ENCODE measurements around the gene SYT17. TPM values are rescaled to one million over a fixed set of nuclear protein-coding genes. Genes with fewer than 3 reads are reported as not detected.

Gene SYT17
- total RNA-seq, 5 donors from 2014 or later (not counting 1 experiment from before 2014, with no cell fraction given) = 0.23 to 1.4 (median 0.38) TPM; not detected in 2

GRCh38 chr16:19288872-19289799, 121.1 kb downstream of the SYT17 start:
- Mint-ChIP-seq H3K27me3 (peaks cover 12 to 13% of the 10 kb centered on the region in 2 donors), H3K4me3 (no peak overlapping the region)
- 71% methylated on average over 3 of the region's 7 CpGs for WGBS (ENCODE audit: insufficient coverage)

GRCh38 chr16:19289811-19290485, 121.9 kb downstream of the SYT17 start:
- Mint-ChIP-seq H3K27ac (no peak overlapping the region), H3K36me3 (no peaks in the 10 kb centered on the region), H3K4me3 (no peak overlapping the region), H3K9me3 (no peaks in the 10 kb centered on the region), H3K4me1 (peaks cover 0 to 8% (median 4%) of the 10 kb centered on the region in 3 donors), H3K27me3 (peaks cover 12 to 13% of the 10 kb centered on the region in 2 donors)
- no peaks in the 10 kb centered on the region for H3K9me3 ChIP-seq
- CTCF ChIA-PET = no interaction called here
- ATAC-seq (replicated peaks in 1 of 4) (no peak), DNase-seq (no peak)
- H3K4me1 ChIP-seq (ENCODE audit: control insufficient read depth in 1 of 2, extremely low read depth in 1 of 2, insufficient read depth in 2 of 2, low read length in 2 of 2) = no peaks in the 10 kb centered on the region
- no peak overlapping the region for H3K4me3 ChIP-seq (ENCODE audit: control insufficient read depth in 1 of 2, extremely low read depth in 1 of 2, low read length in 1 of 2)
- POLR2A ChIA-PET = no interaction called here
- H3K27me3 ChIP-seq (replicated peaks in 1 of 2; ENCODE audit: control insufficient read depth in 2 of 2, extremely low read depth in 1 of 2, insufficient read depth in 2 of 2, low read length in 1 of 2) = peaks cover 0 to 11% of the 10 kb centered on the region in 2 experiments
- no peak overlapping the region for H3K27ac ChIP-seq (ENCODE audit: low read length)
- no peaks in the 10 kb centered on the region for H3K36me3 ChIP-seq (ENCODE audit: control insufficient read depth in 2 of 2, extremely low read depth in 1 of 2, insufficient read depth in 1 of 2, low read length in 1 of 2)
- WGBS (ENCODE audit: insufficient coverage) = 66% methylated on average over 5 of the region's 7 CpGs

More at GRCh38 chr16:19288872-19289799, 121.1 kb downstream of the SYT17 start:
- Histone ChIP-seq H3K4me1 (ENCODE audit: control insufficient read depth in 1 of 2, extremely low read depth in 1 of 2, insufficient read depth in 2 of 2, low read length in 2 of 2) (no peaks in the 10 kb centered on the region), H3K27me3 (replicated peaks in 1 of 2; ENCODE audit: control insufficient read depth in 2 of 2, extremely low read depth in 1 of 2, insufficient read depth in 2 of 2, low read length in 1 of 2) (peaks cover 0 to 11% of the 10 kb centered on the region in 2 experiments), H3K9me3 (no peaks in the 10 kb centered on the region), H3K4me3 (ENCODE audit: control insufficient read depth in 1 of 2, extremely low read depth in 1 of 2, low read length in 1 of 2) (no peak overlapping the region), H3K27ac (ENCODE audit: low read length) (no peak overlapping the region), H3K36me3 (ENCODE audit: control insufficient read depth in 2 of 2, extremely low read depth in 1 of 2, insufficient read depth in 1 of 2, low read length in 1 of 2) (no peaks in the 10 kb centered on the region)
- peaks cover 0 to 1% (median under 1%) of the 10 kb centered on the region in 3 donors for H3K4me1 Mint-ChIP-seq
- no peaks in the 10 kb centered on the region for H3K36me3 Mint-ChIP-seq
- H3K27ac Mint-ChIP-seq = no peak overlapping the region
- no peaks in the 10 kb centered on the region for H3K9me3 Mint-ChIP-seq
- DNase-seq (no peak), ATAC-seq (replicated peaks in 1 of 4) (no peak)
- ChIA-PET CTCF (no interaction called here), POLR2A (interaction anchor here in 1 of 2 donors (0.6 kb wide), 1 partner anchor 1898 kb away, joined by 13 read pairs; no protein-coding TSS in a partner anchor)

GRCh38 chr16:19290860-19291259, 122.8 kb downstream of the SYT17 start:
- Mint-ChIP-seq H3K4me3 (no peak overlapping the region), H3K9me3 (no peaks in the 10 kb centered on the region), H3K27ac (no peak overlapping the region), H3K27me3 (peaks cover 12 to 13% of the 10 kb centered on the region in 2 donors), H3K4me1 (peaks cover 0 to 8% (median 4%) of the 10 kb centered on the region in 3 donors), H3K36me3 (no peaks in the 10 kb centered on the region)
- Histone ChIP-seq H3K27me3 (replicated peaks in 1 of 2; ENCODE audit: control insufficient read depth in 2 of 2, extremely low read depth in 1 of 2, insufficient read depth in 2 of 2, low read length in 1 of 2) (peaks cover 0 to 13% of the 10 kb centered on the region in 2 experiments), H3K9me3 (no peaks in the 10 kb centered on the region), H3K4me3 (ENCODE audit: control insufficient read depth in 1 of 2, extremely low read depth in 1 of 2, low read length in 1 of 2) (no peak overlapping the region), H3K4me1 (ENCODE audit: control insufficient read depth in 1 of 2, extremely low read depth in 1 of 2, insufficient read depth in 2 of 2, low read length in 2 of 2) (no peaks in the 10 kb centered on the region), H3K27ac (ENCODE audit: low read length) (no peak overlapping the region), H3K36me3 (ENCODE audit: control insufficient read depth in 2 of 2, extremely low read depth in 1 of 2, insufficient read depth in 1 of 2, low read length in 1 of 2) (no peaks in the 10 kb centered on the region)
- ChIA-PET CTCF (no interaction called here), POLR2A (no interaction called here)
- DNase-seq (no peak), ATAC-seq (replicated peaks in 1 of 4) (no peak)
- 57% methylated on average over 1 of the region's 2 CpGs for WGBS (ENCODE audit: insufficient coverage)

- no CpG with 5 or more reads among the region's 4 CpGs for WGBS (ENCODE audit: insufficient coverage)
- Mint-ChIP-seq H3K27ac (no peak overlapping the region), H3K9me3 (no peaks in the 10 kb centered on the region), H3K4me1 (peaks cover 0 to 8% (median 4%) of the 10 kb centered on the region in 3 donors), H3K4me3 (no peak overlapping the region), H3K27me3 (peaks cover 10 to 12% of the 10 kb centered on the region in 2 donors), H3K36me3 (no peaks in the 10 kb centered on the region)
- CTCF ChIA-PET = no interaction called here
- POLR2A ChIA-PET = no interaction called here
- Histone ChIP-seq H3K4me3 (ENCODE audit: control insufficient read depth in 1 of 2, extremely low read depth in 1 of 2, low read length in 1 of 2) (no peak overlapping the region), H3K27ac (ENCODE audit: low read length) (no peak overlapping the region), H3K9me3 (no peaks in the 10 kb centered on the region), H3K36me3 (ENCODE audit: control insufficient read depth in 2 of 2, extremely low read depth in 1 of 2, insufficient read depth in 1 of 2, low read length in 1 of 2) (no peaks in the 10 kb centered on the region), H3K27me3 (replicated peaks in 1 of 2; ENCODE audit: control insufficient read depth in 2 of 2, extremely low read depth in 1 of 2, insufficient read depth in 2 of 2, low read length in 1 of 2) (peaks cover 0 to 14% of the 10 kb centered on the region in 2 experiments), H3K4me1 (ENCODE audit: control insufficient read depth in 1 of 2, extremely low read depth in 1 of 2, insufficient read depth in 2 of 2, low read length in 2 of 2) (no peaks in the 10 kb centered on the region)
- DNase-seq (no peak), ATAC-seq (replicated peaks in 1 of 4) (no peak)
Measured at GRCh38 chr16:19291475-19291874, 123.4 kb downstream of the SYT17 start.

GRCh38 chr16:19292186-19292585, 124.1 kb downstream of the SYT17 start:
- H3K27ac Mint-ChIP-seq = no peak overlapping the region
- ATAC-seq (replicated peaks in 1 of 4) = no peak
- ChIA-PET POLR2A (no interaction called here), CTCF (no interaction called here)
- H3K4me3 Mint-ChIP-seq = no peak overlapping the region
- no peaks in the 10 kb centered on the region for H3K9me3 ChIP-seq
- H3K27me3 Mint-ChIP-seq = peaks cover 9 to 11% of the 10 kb centered on the region in 2 donors
- no peak overlapping the region for H3K27ac ChIP-seq (ENCODE audit: low read length)
- no peaks in the 10 kb centered on the region for H3K36me3 ChIP-seq (ENCODE audit: control insufficient read depth in 2 of 2, extremely low read depth in 1 of 2, insufficient read depth in 1 of 2, low read length in 1 of 2)
- H3K36me3 Mint-ChIP-seq = no peaks in the 10 kb centered on the region
- peaks cover 0 to 16% of the 10 kb centered on the region in 2 experiments for H3K27me3 ChIP-seq (replicated peaks in 1 of 2; ENCODE audit: control insufficient read depth in 2 of 2, extremely low read depth in 1 of 2, insufficient read depth in 2 of 2, low read length in 1 of 2)
- no peaks in the 10 kb centered on the region for H3K9me3 Mint-ChIP-seq
- H3K4me1 Mint-ChIP-seq = peaks cover 0 to 8% (median 4%) of the 10 kb centered on the region in 3 donors
- no peak overlapping the region for H3K4me3 ChIP-seq (ENCODE audit: control insufficient read depth in 1 of 2, extremely low read depth in 1 of 2, low read length in 1 of 2)
- no peak for DNase-seq
- no peaks in the 10 kb centered on the region for H3K4me1 ChIP-seq (ENCODE audit: control insufficient read depth in 1 of 2, extremely low read depth in 1 of 2, insufficient read depth in 2 of 2, low read length in 2 of 2)
- 72% methylated on average over 3 of the region's 5 CpGs for WGBS (ENCODE audit: insufficient coverage)

- no CpG with 5 or more reads among the region's 5 CpGs for WGBS (ENCODE audit: insufficient coverage)
- ChIA-PET CTCF (no interaction called here), POLR2A (no interaction called here)
- Histone ChIP-seq H3K4me1 (ENCODE audit: control insufficient read depth in 1 of 2, extremely low read depth in 1 of 2, insufficient read depth in 2 of 2, low read length in 2 of 2) (no peaks in the 10 kb centered on the region), H3K36me3 (ENCODE audit: control insufficient read depth in 2 of 2, extremely low read depth in 1 of 2, insufficient read depth in 1 of 2, low read length in 1 of 2) (no peaks in the 10 kb centered on the region), H3K9me3 (no peaks in the 10 kb centered on the region), H3K4me3 (ENCODE audit: control insufficient read depth in 1 of 2, extremely low read depth in 1 of 2, low read length in 1 of 2) (no peak overlapping the region), H3K27ac (ENCODE audit: low read length) (no peak overlapping the region), H3K27me3 (replicated peaks in 1 of 2; ENCODE audit: control insufficient read depth in 2 of 2, extremely low read depth in 1 of 2, insufficient read depth in 2 of 2, low read length in 1 of 2) (peaks cover 0 to 16% of the 10 kb centered on the region in 2 experiments)
- Mint-ChIP-seq H3K9me3 (no peaks in the 10 kb centered on the region), H3K4me3 (no peak overlapping the region), H3K36me3 (no peaks in the 10 kb centered on the region), H3K27me3 (peaks cover 9 to 11% of the 10 kb centered on the region in 2 donors), H3K4me1 (peaks cover 0 to 8% (median 4%) of the 10 kb centered on the region in 3 donors), H3K27ac (no peak overlapping the region)
- no peak for ATAC-seq (replicated peaks in 1 of 4)
- peak in 2 of 35 experiments; percentile 1 to 3 for DNase-seq
Measured at GRCh38 chr16:19294156-19294649, 126.2 kb downstream of the SYT17 start.
